Thymus (tissue), 11 donors: ENCODE measurements around the gene ZNF169. TPM values are rescaled to one million over a fixed set of nuclear protein-coding genes. Genes with fewer than 3 reads are reported as not detected.
"Not testable (repeated sequence)": the region's sequence is repeated elsewhere in the genome, so short reads cannot be mapped to it uniquely, and the experiment has no call there.

ENCODE experiments used
- DNase-seq, 9 donors: peaks; one replicate each; pipeline ENCODE4 v3.0.0-alpha.2; 2013; ENCODE audit warnings: low spot score in 9 of 9, low read depth in 6 of 9, missing footprints in 1 of 9
- H3K27ac ChIP-seq, 2 donors: one replicate each; pipeline ENCODE4 v1.5.1; 2013; ENCODE audit warnings: control low read depth in 1 of 2, low read depth in 1 of 2, low read length in 1 of 2, mild to moderate bottlenecking in 1 of 2, moderate library complexity in 1 of 2
- H3K27me3 ChIP-seq, 2 donors: one replicate each; pipeline ENCODE4 v1.5.1; 2013; ENCODE audit warnings: low read length in 1 of 2; ENCODE audit not compliant: control insufficient read depth in 2 of 2, insufficient read depth in 1 of 2
- H3K36me3 ChIP-seq, 2 donors: one replicate each; pipeline ENCODE4 v1.5.1; 2013; ENCODE audit warnings: low read length in 1 of 2, mild to moderate bottlenecking in 1 of 2, moderate library complexity in 1 of 2; ENCODE audit not compliant: control insufficient read depth in 2 of 2, insufficient read depth in 2 of 2
- H3K4me1 ChIP-seq, 2 donors: one replicate each; pipeline ENCODE4 v1.5.1; 2013; ENCODE audit warnings: low read length in 2 of 2; ENCODE audit not compliant: control insufficient read depth in 2 of 2, insufficient read depth in 2 of 2
- H3K4me3 ChIP-seq, 2 donors: one replicate each; pipeline ENCODE4 v1.5.1; 2013; ENCODE audit warnings: low read length in 2 of 2, control low read depth in 1 of 2, mild to moderate bottlenecking in 1 of 2
- H3K9me3 ChIP-seq, 2 donors: one replicate each; pipeline ENCODE4 v1.5.1; 2013; ENCODE audit warnings: low read length in 1 of 2, mild to moderate bottlenecking in 1 of 2; ENCODE audit not compliant: control insufficient read depth in 2 of 2, insufficient read depth in 1 of 2
- WGBS: extraction: QIAGEN DNeasy Blood & Tissue Kit; methylation state at CpG from one replicate; pipeline ENCODE4 v1.1.7; 2013; 5-methylcytosine and 5-hydroxymethylcytosine counted together
- polyA plus RNA-seq: library from polyadenylated mRNA; stranded (reverse); fragments of 200-250 nt; gene quantifications from one replicate; pipeline ENCODE4 v1.2.3, GENCODE V29; 2013
- total RNA-seq: library from RNA; stranded (reverse); fragments of 120-200 nt; gene quantifications from one replicate; pipeline ENCODE4 v1.2.4, GENCODE V29; 2013
- donor health status: healthy.

ZNF169 gene
- total and polyA plus RNA-seq, 2 donors: 3.1 to 4.4 TPM

DNA sequence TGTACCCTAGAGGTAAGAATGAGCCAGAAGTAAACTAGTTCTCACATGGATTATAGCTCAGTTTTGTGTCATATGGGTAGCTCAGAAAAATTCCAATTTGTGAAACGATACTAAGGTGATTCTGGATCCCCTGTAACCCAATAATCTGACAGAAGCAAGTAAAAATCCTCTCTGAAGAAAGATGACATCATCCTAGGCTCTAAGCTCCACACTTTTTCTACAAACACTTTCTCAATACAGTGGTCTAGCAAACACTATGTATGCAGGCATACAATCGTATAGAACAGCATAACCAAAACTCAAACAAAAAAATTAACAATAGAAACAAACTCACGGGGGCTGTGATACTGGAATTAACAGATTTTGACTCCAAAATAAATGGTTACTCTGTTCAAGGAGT is 26.7 kb upstream of the ZNF169 start:
- no peaks in the 10 kb centered on the region for H3K4me1 ChIP-seq
- no peak overlapping the region for H3K4me3 ChIP-seq
- H3K27ac ChIP-seq: no peak overlapping the region
- H3K36me3 ChIP-seq: no peaks in the 10 kb centered on the region
- WGBS: 94% methylated on average over 3 of the region's 3 CpGs
- H3K27me3 ChIP-seq: no peaks in the 10 kb centered on the region
- no peak for DNase-seq
- H3K9me3 ChIP-seq: no peaks in the 10 kb centered on the region

DNA sequence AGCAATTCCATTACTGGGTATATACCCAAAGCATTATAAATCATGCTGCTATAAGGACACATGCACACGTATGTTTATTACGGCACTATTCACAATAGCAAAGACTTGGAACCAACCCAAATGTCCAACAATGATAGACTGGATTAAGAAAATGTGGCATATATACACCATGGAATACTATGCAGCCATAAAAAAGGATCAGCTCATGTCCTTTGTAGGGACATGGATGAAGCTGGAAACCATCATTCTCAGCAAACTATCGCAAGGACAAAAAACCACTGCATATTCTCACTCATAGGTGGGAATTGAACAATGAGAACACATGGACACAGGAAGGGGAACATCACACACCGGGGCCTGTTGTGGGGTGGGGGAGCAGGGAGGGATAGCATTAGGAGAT is 18.0 kb upstream of the ZNF169 start:
- WGBS: 94% methylated on average over 4 of the region's 4 CpGs
- H3K9me3 ChIP-seq, H3K4me1 ChIP-seq, H3K27me3 ChIP-seq, H3K27ac ChIP-seq, H3K4me3 ChIP-seq, H3K36me3 ChIP-seq, DNase-seq: not testable (repeated sequence)

DNA sequence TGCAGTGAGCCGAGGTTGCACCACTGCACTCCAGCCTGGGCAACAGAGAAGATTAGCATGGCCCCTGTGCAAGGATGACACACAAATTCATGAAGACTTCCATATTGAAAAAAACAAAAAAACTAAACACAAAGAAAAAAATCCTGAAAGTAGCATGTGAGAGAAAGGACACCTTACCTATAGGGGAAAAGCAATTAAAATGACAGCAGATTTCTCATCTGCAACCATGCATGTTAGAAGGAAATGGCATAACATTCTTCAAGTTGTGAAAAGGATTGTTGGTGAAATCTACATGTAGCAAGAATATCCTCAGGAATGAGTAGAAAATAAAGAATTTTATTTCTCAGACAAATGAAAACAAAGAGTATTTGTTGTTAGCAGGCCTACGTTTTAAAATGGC is 13.4 kb upstream of the ZNF169 start:
- 87% methylated on average over 2 of the region's 2 CpGs for WGBS
- H3K36me3 ChIP-seq: no peaks in the 10 kb centered on the region
- no peaks in the 10 kb centered on the region for H3K9me3 ChIP-seq
- no peaks in the 10 kb centered on the region for H3K4me1 ChIP-seq
- no peaks in the 10 kb centered on the region for H3K27me3 ChIP-seq
- no peak overlapping the region for H3K27ac ChIP-seq
- no peak for DNase-seq
- H3K4me3 ChIP-seq: no peak overlapping the region

- Histone ChIP-seq H3K4me1 (no peaks in the 10 kb centered on the region), H3K27ac (no peak overlapping the region), H3K9me3 (no peaks in the 10 kb centered on the region), H3K4me3 (no peak overlapping the region), H3K36me3 (no peaks in the 10 kb centered on the region), H3K27me3 (no peaks in the 10 kb centered on the region)
- no peak for DNase-seq
- 80% methylated on average over 4 of the region's 4 CpGs for WGBS
Measured at GRCh38 chr9:94250456-94250855, 8.6 kb upstream of the ZNF169 start.

DNA sequence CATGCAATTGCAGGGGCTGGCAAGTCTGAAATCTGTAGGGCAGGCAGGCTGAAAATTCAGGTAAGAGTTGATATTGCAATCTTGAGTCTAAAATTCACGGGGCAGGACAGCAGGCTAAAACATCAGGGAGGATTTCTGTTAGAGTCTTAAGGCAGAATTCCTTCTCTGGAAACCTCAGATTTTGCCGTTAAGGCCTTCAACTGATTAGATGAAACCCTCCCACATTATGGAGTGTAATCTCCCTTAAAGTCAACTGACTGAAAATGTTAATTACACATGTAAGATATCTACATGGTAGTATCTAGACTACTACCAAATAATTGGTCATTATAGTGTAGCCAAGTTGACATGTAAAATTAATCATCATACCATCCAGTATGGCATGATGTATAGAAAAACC is 3.1 kb upstream of the ZNF169 start:
- Histone ChIP-seq H3K9me3 (no peaks in the 10 kb centered on the region), H3K27me3 (no peaks in the 10 kb centered on the region), H3K4me3 (no peak overlapping the region), H3K27ac (no peak overlapping the region), H3K4me1 (peaks cover 4 to 8% of the 10 kb centered on the region in 2 donors), H3K36me3 (no peaks in the 10 kb centered on the region)
- 94% methylated on average over 2 of the region's 2 CpGs for WGBS
- DNase-seq: no peak

- H3K4me3 ChIP-seq, H3K4me1 ChIP-seq, DNase-seq, H3K36me3 ChIP-seq, H3K27ac ChIP-seq, H3K27me3 ChIP-seq: not testable (repeated sequence)
- WGBS: 96% methylated on average over 3 of the region's 3 CpGs
- peaks cover 0 to 13% of the 10 kb centered on the region in 2 donors for H3K9me3 ChIP-seq
Measured at GRCh38 chr9:94265626-94266402, 6.7 kb downstream of the ZNF169 start.

DNA sequence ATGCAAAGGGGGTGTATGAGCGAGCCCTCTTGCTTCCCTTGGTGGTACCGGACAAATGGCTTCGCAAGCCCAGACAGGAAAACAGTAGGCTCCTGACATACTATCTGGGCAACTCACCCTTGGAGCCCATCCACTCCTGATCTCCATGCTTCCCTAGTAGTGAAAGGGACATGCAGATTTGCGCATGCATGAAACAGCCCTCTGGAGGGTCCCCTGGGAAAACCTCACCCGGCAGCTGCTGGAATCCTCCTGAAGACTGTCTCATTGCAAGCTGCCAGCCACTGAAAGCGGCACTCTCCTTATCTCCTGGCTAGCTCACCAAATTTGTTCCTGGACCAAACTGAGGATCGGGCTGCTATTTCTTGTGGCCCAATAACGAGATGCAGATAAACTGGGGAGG is 10.2 kb downstream of the ZNF169 start:
- H3K27me3 ChIP-seq: no peaks in the 10 kb centered on the region
- no peak overlapping the region for H3K27ac ChIP-seq
- no peak overlapping the region for H3K4me3 ChIP-seq
- no peaks in the 10 kb centered on the region for H3K4me1 ChIP-seq
- H3K9me3 ChIP-seq: peaks cover 0 to 19% of the 10 kb centered on the region in 2 donors
- DNase-seq: no peak
- peaks cover 0 to 2% of the 10 kb centered on the region in 2 donors for H3K36me3 ChIP-seq
- 97% methylated on average over 8 of the region's 8 CpGs for WGBS

GRCh38 chr9:94270009-94270408 is 10.9 kb downstream of the ZNF169 start:
- no peak for DNase-seq
- Histone ChIP-seq H3K27ac (no peak overlapping the region), H3K9me3 (peaks cover 0 to 19% of the 10 kb centered on the region in 2 donors), H3K4me1 (no peaks in the 10 kb centered on the region), H3K36me3 (peaks cover 0 to 1% of the 10 kb centered on the region in 2 donors), H3K27me3 (no peaks in the 10 kb centered on the region), H3K4me3 (no peak overlapping the region)
- WGBS: 100% methylated on average over 1 of the region's 1 CpG

- H3K27me3 ChIP-seq, H3K4me3 ChIP-seq, H3K9me3 ChIP-seq, H3K4me1 ChIP-seq, DNase-seq, H3K27ac ChIP-seq: not testable (repeated sequence)
- 98% methylated on average over 4 of the region's 4 CpGs for WGBS
- peaks cover 10 to 22% of the 10 kb centered on the region in 2 donors for H3K36me3 ChIP-seq
Measured at GRCh38 chr9:94277029-94277428, 17.9 kb downstream of the ZNF169 start.
